ENCODE measurements around the gene SCARB1.

The SCARB1 gene

DNA sequence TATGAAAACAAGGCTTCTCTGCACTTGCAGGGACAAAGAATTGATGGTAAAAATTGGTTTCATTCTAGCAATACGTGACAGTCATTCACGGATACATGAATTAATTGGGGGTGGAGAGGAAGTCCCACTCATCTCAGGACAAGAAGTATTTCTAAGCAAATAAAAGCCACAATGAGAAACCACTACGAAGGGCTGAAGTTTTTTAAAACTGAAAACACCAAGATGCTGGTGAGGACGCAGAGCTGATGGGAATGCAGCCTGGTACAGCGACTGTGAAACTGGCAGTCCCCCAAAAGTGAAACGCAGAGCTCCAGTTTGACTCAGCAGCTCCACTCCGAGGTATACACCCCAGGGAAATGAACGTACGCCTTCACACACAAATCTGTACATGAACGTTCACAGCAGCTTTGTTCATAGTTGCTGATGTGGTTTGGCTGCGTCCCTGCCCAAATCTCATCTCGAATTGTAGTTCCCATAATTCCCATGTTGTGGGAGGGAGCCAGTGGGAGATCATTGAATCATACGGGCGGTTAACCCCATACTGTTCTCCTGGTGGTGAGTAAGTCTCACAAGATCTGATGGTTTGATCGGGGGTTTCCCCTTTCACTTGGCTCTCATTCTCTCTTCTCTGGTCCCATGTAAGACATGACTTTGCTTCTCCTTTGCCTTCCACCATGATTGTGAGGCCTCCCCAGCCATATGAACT lies 89.0 kb downstream of the SCARB1 start:
- no peak for DNase-seq (ENCODE audit: low spot score)

DNA sequence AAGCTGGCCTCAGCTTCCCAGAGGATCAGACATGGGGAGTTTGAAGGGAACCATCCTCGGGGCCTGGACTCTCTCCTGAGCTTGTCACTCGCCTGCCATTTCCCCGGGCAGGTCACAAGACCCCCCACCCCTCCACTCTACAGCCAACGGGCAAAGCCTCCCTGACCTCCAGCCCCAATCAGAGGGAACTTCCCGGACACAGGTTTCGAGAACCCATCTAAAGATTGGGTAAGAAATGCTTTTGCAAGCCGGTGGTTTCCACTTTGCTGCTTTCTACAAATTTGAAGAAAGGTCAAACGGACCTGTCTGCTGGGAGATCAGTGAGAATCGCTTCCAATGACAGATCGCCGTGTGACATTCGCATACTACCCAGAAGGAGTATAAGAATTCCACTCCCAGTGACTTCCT lies 89.6 kb downstream of the SCARB1 start:
- no peak for DNase-seq (ENCODE audit: low spot score)

DNA sequence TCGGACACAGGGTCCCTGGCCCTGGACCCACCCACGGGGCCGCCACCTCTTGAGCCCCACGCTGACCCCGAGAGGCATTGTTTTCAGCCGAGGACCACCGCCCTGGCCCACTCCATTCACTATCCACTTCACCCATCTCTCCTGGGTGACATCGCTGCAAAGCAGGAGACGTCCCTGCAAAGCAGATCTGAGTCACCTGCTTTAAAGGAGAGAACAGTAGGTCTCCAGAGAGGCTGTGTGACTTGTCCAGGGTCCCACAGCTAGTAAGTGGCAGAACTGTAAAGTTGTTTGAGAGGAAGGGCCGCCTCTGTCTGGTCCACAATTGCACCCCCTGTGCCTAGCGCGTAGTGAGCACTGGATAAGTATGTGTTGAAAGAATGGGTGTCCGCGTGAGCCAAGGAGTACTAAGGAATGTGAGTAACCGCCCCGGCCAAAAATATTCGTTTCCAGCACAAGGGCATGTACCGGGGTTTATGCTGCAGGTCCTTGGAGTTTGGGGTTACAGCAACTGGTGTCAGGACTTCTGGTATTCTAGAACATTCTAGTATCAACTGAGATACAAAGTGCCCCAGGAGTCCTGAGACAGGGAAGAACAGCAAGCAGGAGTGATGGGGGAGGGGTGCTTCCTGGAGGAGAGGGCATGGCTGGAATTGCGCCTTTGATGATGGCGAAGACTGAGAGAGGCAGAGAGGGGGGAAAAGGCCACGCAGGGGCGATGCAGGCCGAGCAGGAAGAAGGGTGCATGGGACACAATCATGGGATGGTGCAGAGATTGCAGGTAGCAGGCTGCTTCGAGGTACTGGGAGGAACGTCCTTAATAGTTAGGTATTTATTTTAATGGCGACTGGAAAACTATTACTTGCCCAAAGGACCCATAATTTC lies 91.1 kb downstream of the SCARB1 start:
- DNase-seq (ENCODE audit: low spot score): no peak

DNA sequence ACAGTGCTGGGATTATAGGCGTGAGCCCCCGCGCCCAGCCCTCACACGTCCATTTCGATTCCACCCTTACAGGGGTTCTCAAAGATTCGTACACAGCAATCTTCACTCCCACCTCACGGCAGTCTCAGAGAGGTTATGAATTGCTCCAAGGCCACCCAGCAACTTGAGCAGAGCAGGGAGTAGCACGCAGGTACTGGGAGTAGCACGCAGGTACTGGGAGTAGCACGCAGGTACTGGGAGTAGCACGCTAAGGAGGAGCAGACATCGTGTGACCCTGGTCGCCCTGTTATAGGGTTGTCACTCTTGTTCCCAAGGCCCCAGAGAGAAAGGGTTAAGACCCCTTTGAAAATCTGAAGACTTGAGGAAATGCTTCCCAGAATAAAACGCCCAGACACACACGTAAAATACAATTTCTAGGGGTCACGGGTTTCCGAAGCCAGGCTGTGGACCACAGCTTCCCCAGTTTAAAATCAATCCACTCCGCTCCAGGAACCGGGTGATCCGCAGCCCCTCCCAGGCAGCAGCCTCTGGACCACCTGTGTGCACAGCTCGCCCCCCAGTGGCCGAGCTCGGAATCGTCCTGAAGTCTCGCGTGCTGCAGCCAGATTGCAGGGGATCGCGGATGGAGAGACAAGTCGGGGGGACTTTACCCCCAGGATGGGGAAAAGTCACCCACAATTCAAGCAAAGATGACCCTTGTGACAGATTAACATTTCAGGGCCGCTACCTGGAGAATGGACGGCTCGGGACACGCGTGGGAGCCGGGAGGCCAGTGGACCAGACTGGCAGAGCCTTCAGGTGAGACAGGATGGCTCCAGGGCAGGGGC lies 92.0 kb downstream of the SCARB1 start:
- DNase-seq (ENCODE audit: low spot score): peak; percentile 70

DNA sequence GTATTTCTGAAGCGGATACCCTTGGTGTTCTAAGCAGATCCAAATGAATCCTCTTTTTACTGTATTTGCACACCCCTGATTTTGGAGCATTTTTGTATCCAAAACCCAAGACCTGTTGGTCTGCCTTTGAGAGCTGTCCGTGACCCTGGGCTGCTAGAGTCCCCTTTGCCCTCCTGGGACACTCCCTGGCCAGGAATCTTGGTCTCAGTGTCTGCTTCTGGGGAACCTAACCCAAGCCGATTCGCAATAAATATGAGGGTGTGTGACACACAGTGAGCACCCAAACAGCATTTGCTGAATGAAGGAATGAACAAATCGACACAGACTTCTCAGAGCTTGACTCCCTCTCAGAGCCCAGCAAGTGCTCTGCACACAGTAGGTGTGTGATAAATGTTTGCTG lies 92.9 kb downstream of the SCARB1 start:
- no peak for DNase-seq (ENCODE audit: low spot score)

DNA sequence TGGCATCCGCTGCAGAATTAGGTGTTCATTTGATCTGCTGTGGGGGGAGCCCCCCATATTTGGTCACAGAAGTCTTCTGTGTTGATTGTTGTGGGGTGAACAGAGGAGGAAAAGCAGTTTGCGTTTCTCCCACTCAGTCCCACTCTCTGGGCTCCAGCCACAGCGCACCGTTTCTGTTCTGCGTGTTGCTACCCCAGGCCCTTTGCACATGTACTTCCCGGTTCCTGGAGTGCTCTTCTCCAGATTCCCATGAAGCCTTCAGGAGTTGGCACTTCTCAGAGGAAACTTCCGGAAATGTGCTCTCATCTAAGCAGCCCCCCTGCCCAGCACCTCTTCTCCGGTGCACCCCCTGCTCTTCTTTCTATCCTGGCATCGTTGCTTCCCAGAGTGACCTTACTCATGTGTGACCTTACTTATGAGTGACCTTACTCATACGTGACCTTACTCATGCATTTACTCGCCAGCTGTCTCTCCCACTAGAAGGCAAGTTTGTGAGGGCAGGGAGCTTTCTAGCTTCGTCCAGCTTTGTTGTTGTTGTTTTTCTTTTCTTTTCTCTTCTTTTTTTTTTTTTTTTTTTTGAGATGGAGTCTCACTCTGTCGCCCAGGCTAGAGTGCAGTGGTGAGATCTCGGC lies 93.7 kb downstream of the SCARB1 start:
- no peak for DNase-seq (ENCODE audit: low spot score)

DNA sequence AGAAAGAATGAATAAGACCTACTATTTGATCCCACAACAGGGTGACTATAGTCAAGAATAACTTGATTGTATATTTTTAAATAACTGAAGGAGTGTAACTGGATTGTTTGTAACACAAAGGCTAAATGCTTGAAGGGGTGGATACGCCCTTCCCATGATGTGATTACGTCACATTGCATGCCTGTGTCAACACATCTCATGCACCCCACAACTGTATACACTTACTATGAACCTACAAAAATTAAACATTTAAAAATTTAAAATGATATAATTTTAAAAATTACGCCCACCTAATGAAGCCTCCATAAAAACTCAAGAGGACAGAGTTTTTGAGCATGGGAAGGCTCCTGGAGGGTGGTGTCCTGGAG lies 94.5 kb downstream of the SCARB1 start:
- DNase-seq (ENCODE audit: low spot score): no peak

DNA sequence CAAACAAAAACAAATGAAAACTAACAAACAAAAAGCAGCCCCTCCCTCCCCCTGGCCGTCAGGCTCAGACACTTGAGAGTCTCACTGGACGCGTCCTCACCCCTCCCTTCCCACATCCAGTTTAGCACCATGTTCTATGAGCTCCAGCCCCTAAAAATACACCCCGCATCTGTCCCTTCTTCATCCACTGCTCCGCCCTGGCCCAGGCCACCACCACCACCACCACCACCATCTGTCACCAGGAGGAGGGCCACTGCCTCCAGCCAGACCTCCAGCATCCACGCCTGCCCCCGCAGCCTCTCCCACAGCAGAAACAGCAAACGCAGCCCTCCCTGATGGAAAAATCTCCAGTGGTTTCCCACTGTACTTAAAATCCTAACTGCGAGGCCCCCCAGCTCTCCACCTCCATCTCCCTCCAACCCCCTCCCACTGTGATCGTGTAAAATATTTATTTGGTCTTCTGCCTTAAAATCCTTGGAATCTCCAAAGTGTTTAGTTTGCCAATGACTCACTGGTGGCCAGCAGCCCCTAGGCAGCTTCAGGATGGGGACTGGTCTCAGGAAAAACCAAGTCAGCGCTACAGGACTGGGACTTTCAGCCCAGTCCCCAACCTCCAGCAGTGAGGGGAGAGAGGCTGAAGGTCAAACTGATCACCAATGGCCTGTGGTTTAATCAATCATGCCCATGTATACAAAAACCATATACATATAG lies 95.1 kb downstream of the SCARB1 start:
- DNase-seq (ENCODE audit: low spot score): no peak

DNA sequence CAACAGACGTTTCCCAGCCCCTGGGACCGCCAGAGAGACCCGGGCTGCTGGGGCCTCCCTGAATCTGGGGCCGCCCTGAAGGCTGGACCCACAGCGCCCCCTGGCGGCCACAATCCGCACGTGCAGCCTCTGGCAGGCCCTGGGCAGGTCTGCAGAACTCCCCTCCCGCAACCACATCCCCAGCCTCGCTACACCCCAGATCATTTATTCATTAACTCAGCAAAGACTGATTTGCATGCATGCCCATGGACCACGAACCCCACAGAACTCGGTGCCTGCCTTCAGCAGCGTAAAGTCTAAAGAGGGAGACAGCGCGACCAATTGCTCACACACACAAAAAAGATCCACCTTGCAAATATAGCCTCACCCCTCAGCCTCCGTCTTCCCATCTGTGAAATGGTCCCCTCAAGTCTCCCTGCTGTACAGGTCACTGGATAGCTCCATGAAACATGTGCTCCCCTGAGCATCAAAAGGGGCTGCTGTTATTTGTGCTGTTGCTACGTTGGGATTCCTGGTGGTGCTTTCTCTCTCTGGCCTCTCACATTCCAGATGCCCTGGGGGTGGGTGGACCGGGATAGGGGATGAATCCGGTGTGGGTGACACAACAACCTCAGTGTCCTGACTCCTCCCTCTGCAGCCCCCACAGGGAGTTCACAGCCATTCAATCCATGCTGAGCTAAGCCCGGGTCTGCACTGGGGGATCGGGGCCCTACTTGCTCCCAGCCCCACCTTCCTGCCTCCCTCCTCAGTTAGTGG lies 96.4 kb downstream of the SCARB1 start:
- DNase-seq (ENCODE audit: low spot score): peak; percentile 64

DNA sequence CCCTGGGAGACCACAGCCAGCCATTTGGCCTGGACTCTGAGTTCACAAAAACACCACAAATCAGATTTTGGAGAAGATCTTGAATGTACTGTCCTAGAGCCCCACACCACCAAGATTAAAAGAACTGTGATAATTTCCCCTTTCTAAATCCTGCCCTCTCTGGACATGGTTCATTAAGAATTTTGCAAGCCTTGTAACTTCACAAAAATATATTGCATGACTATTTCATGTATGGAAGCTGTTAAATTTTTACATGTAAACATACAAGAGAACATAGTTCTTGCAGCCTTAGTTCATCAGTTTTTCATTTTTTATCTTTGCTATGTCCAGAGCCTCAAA lies 97.0 kb downstream of the SCARB1 start:
- no peak for DNase-seq (ENCODE audit: low spot score)

DNA sequence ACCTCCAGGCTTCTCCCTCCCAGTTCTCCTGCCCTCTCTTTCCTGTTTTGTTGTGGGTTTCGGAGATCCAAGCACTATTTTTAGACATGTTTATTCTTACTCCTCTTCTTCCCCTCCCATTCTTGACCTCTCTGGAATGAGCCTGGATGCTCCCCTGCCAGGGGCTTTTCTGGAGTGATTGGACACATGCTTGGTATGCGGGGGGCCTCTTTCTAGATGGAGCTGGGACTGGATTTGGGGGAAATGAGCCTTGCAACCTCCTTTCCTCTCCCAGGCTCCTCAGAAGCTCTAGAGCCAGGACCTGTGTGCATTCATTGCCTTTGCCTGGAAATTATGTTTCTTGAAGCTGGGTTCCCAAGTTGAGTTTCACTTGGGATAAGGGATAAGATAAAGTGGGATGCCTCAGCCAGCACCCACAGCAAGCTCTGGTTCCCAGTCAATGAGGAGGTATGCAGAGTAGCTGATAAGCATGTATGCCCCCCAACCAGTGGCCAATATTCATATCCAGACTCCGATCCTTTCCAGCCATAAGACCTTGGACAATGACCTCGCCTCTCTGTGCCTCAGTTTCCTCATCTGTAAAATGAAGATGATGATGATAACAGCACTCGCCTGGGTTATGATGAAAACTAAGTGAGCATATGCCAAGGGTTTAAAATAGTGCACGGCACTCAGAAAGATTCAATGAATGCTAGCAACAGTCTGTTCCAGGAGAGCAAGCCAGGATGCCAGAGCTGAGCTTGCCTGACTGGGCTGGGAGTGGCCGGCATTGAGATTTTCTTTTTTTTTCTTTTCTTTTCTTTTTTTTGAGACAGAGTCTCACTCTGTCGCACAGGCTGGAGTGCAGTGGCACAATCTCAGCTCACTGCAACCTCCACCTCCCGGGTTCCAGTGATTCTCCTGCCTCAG lies 97.8 kb downstream of the SCARB1 start:
- no peak for DNase-seq (ENCODE audit: low spot score)

DNA sequence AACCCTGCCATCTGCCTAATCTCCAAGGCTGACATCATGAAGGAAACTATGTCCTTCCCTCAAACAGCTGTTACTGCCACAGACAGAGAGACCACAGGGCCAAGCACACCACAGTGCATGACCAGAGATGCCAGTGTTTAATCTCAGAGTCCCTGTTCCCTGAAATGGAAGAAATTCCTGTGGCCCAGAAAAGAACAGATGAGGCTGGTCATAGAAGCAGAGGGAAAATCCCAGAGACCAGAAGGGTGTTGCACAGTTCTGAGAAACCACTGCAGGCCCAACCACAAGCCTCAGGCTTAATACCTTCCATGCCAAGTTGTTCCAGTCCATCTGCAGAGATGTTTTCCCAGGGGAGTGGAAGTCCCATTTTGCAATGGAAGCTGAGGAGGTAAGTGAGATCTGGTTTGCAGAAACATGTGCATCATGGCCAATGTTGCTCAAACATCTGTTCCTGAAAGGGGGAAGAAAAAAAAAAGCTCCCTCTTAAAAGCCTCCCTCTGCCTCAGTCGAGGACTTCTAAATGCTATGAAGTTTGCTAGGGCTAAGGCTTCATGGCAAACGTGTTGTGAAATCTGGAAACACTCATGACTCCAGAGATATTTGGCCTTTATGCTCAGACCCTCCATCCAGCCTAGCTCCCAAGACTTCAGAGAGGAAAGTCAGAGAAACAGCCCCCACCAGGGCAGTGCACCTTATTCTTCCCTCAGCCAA lies 98.6 kb downstream of the SCARB1 start:
- DNase-seq (ENCODE audit: low spot score): no peak

DNA sequence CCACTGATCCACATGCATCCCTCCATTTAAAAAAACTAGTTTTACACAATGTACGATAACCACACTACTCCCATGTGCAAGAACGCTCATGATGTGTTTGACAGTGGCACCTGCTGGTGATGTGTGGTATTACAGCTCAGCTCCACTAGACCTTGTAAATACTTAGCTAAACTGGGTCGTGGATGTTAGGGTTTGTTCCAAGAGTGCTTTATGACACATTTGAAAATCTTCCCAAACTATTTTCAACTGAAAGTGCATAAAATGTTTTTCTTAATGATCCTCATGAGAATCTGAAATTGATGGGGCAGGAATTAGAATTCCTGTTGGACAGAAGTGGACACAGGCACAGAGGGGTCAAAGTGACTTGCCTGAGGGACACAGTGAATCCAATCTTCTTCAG lies 99.2 kb downstream of the SCARB1 start:
- DNase-seq (ENCODE audit: low spot score): peak; percentile 18

DNA sequence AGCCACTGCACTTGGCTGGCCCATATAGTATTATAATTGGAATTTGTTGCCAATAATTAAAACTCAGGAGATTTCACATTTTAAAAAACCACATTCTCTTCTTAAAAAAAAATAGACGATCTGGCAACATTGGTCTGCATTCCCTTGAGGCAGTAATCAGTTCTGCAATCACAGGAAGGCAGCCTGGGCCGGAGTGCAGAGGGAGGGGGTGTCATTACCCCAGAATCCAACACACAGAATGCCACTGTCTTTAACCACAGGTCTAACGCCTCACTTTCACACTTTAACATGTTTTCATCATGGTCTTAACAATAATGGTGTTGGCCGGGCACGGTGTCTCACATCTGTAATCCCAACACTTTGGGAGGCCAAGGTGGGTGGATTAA lies 100.1 kb downstream of the SCARB1 start:
- DNase-seq (ENCODE audit: low spot score): no peak

DNA sequence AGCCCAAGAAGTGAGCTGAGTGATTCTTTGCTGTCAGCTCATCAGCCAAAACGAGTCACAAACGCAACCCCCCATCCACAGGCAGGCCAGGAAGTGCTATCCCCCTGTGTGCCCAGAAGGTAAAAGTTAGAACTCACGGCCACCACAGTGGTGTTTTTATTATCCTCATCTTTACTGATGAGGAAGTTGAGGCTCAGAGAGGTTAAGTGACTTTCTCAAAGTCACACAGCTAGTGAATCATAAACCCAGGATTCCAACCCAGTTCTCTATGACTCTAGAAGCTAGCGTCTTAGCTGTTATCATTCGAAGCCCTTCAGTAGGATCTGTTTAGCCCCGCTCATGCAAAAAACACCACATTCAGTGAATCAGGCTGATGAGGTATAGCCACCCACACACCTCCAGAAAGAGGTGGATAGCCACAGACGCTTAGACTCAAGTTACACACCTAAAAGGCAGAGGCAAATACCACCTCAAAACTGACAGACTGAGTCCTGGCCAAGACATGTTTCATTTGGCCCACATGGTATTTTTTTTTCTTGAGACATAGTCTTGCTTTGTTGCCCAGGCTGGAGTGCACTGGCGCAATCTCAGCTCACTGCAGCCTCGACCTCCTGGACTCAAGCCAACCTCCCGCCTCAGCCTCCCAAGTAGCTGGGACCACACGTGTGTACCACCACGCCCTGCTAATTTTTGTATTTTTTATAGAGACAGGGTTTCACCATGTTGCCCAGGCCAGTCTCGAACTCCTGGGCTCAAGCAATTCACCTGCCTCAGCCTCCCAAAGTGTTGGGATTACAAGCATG lies 100.7 kb downstream of the SCARB1 start:
- no peak for DNase-seq (ENCODE audit: low spot score)

DNA sequence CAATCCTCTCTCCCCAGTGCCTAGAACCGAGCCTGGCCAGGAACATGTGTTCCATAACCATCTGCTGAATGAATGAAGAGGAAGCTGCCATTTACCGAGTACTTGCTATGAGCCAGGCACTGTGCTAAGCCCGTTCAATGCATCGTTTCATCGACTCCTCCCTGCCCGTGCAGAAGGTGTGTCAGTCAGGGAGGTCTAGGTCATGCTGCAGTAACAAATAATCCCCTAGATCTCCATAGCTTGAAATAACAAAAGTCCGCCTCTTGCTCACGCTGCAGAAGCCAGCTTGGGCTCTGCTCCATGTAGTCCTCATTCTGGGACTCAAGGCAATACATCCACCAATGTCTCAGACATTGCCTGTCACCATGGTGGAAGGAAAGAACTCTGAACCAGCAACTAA lies 101.3 kb downstream of the SCARB1 start:
- DNase-seq (ENCODE audit: low spot score): no peak

DNA sequence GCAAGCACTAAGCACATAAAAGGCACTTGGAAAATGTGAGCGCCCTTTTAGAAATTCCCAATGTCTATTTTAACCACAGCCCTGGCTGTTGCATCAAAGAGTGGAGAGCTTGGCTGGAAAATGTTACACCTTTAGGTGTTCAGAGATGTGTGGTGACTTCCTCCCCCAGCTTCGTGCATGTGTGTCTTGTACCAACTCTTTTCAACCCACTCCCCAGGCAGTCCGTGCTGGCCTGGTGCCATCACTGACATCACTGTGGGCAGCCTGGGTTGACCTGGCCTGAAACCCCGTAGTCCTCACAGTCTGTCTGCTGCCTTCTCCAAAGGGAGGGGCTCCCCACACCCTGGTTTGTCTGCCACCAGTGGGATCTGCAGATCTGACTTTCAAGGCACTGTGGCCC lies 101.8 kb downstream of the SCARB1 start:
- DNase-seq (ENCODE audit: low spot score): no peak

DNA sequence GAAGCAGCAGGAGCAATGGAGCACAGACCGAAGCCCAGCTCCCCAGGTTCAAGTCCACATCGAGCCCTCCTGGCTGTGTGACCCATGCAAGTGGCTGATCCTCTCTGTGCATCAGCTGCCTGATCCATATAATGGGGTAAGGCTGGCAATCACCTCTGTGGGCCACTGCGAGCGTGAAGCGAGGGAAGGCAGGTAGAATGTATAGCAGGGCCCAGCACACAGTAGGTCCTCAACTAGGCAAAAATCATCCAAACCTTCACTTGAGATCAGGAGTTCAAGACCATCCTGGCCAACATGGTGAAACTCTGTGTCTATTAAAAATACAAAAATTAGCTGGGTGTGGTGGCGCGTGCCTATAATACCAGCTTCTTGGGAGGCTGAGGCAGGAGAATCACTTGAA lies 102.6 kb downstream of the SCARB1 start:
- DNase-seq (ENCODE audit: low spot score): no peak

All from hematopoietic multipotent progenitor cell treated with erythropoietin and hydrocortisone succinate and interleukin-3 and kit ligand, for 15 days (in vitro differentiated cells).